ENCODE data around the gene TIE1.
"Not testable (repeated sequence)": the region's sequence is repeated elsewhere in the genome, so short reads cannot be mapped to it uniquely, and the experiment has no call there.

Gene TIE1

GRCh38 chr1:43358746-43359693 is 58.2 kb downstream of the TIE1 start, which contains the start of gene CDC20:
Gene CDC20, plus strand, starts transcription at chr1:43358981. Its CDS starts 235 bp downstream, at chr1:43359216.
- H3K4me3 ChIP-seq (ENCODE audit: low read depth, low read length) = peak within 1 kb of the TSS; percentile 87

GRCh38 chr1:43359696-43360095 is 58.9 kb downstream of the TIE1 start:
- H3K4me3 ChIP-seq (ENCODE audit: low read depth, low read length) = peak overlapping the region; percentile 87

GRCh38 chr1:43360616-43361015 is 59.8 kb downstream of the TIE1 start:
- H3K4me3 ChIP-seq (ENCODE audit: low read depth, low read length) = no peak overlapping the region

GRCh38 chr1:43363283-43363934 is 62.6 kb downstream of the TIE1 start:
- no peak overlapping the region for H3K4me3 ChIP-seq (ENCODE audit: low read depth, low read length)

- H3K4me3 ChIP-seq (ENCODE audit: low read depth, low read length) = no peak overlapping the region
Observed at GRCh38 chr1:43363935-43364525, 63.2 kb downstream of the TIE1 start.

GRCh38 chr1:43365678-43366077 is 64.9 kb downstream of the TIE1 start:
- no peak overlapping the region for H3K4me3 ChIP-seq (ENCODE audit: low read depth, low read length)

GRCh38 chr1:43366179-43366578 is 65.4 kb downstream of the TIE1 start:
- H3K4me3 ChIP-seq (ENCODE audit: low read depth, low read length) = no peak overlapping the region

GRCh38 chr1:43366601-43367025 is 65.8 kb downstream of the TIE1 start:
- peak overlapping the region; percentile 72 for H3K4me3 ChIP-seq (ENCODE audit: low read depth, low read length)

- H3K4me3 ChIP-seq (ENCODE audit: low read depth, low read length) = peak overlapping the region; percentile 72
Observed at GRCh38 chr1:43367026-43367903, 66.5 kb downstream of the TIE1 start.

- H3K4me3 ChIP-seq (ENCODE audit: low read depth, low read length) = peak within 1 kb of the TSS; percentile 72
Observed at GRCh38 chr1:43367904-43368645, 67.3 kb downstream of the TIE1 start, which contains the start of gene ELOVL1. Gene ELOVL1, minus strand, starts transcription at chr1:43368011. Its CDS starts 2,402 bp downstream, at chr1:43365609.

- peak overlapping the region; percentile 39 for H3K4me3 ChIP-seq (ENCODE audit: low read depth, low read length)
Observed at GRCh38 chr1:43368646-43369020, 67.9 kb downstream of the TIE1 start.

- H3K4me3 ChIP-seq (ENCODE audit: low read depth, low read length) = not testable (repeated sequence)
Observed at GRCh38 chr1:43369779-43370178, 69.0 kb downstream of the TIE1 start.

- no peak overlapping the region for H3K4me3 ChIP-seq (ENCODE audit: low read depth, low read length)
Observed at GRCh38 chr1:43370564-43370963, 69.8 kb downstream of the TIE1 start.

- H3K4me3 ChIP-seq (ENCODE audit: low read depth, low read length) = no peak overlapping the region
Observed at GRCh38 chr1:43372172-43372571, 71.4 kb downstream of the TIE1 start.
